HEK293 (cell line): ENCODE measurements around the gene PPP3CA.

Source experiments
- CTCF ChIA-PET: fragments of 350-600 bp; formaldehyde crosslinking; extraction: SDS; loops from one replicate; lab custom pipeline; 2021; ENCODE audit warnings: antibody characterized with exemption; lab: Yijun Ruan, JAX
- POLR2A ChIA-PET: fragments of 300-600 bp; formaldehyde crosslinking; extraction: SDS; loops from one replicate; lab custom pipeline; 2020; ENCODE audit warnings: antibody characterized with exemption, inconsistent platforms; lab: Yijun Ruan, JAX
- H3K27ac ChIP-seq: fragments of 200-500 bp; sonication (Bioruptor generic); 2 replicates; pipeline ENCODE4 v1.5.1; 2014; ENCODE audit warnings: low read depth, low read length, control low read depth, inconsistent platforms; ENCODE audit errors: extremely low read depth
- H3K36me3 ChIP-seq, 2 experiments: fragments of 200-500 bp in 1 of 2; sonication (Bioruptor generic) in 1 of 2; 1 replicate in 1 of 2; 2 replicates in 1 of 2; pipeline ENCODE4 v1.5.1; 2014 to 2017; ENCODE audit warnings: inconsistent platforms in 2 of 2, low read length in 2 of 2; ENCODE audit not compliant: control insufficient read depth in 2 of 2, insufficient read depth in 1 of 2
- H3K4me1 ChIP-seq: fragments of 200-500 bp; sonication (Bioruptor generic); 2 replicates; pipeline ENCODE4 v1.5.1; 2014; ENCODE audit warnings: mild to moderate bottlenecking, low read length, inconsistent platforms; ENCODE audit not compliant: control insufficient read depth, insufficient read depth
- H3K4me3 ChIP-seq: 2 replicates; pipeline ENCODE4 v1.5.1; 2011; ENCODE audit warnings: low read depth, mild to moderate bottlenecking, control low read depth, low read length, moderate library complexity
- H3K9me3 ChIP-seq: fragments of 200-500 bp; sonication (Bioruptor generic); 2 replicates; pipeline ENCODE4 v1.5.1; 2014; ENCODE audit warnings: low read depth, low read length, inconsistent platforms; ENCODE audit not compliant: control insufficient read depth, insufficient read depth
- GLIS1 ChIP-seq: fragments of 450-650 bp; formaldehyde crosslinking; IDR thresholded peaks from 2 replicates; pipeline ENCODE4 v1.5.1; 2016; ENCODE audit warnings: missing biosample characterization, missing genetic modification characterization
- HOXD13 ChIP-seq: sonication (generic); formaldehyde crosslinking; IDR thresholded peaks from 2 replicates; pipeline ENCODE4 v1.8.0; 2022; ENCODE audit warnings: missing genetic modification reagents, borderline replicate concordance
- KLF10 ChIP-seq: fragments of 450-650 bp; IDR thresholded peaks from 2 replicates; pipeline ENCODE4 v1.5.1; 2018; ENCODE audit warnings: missing biosample characterization, mild to moderate bottlenecking, missing genetic modification characterization
- KLF7 ChIP-seq: fragments of 450-650 bp; formaldehyde crosslinking; IDR thresholded peaks from 2 replicates; pipeline ENCODE4 v1.5.1; 2016; ENCODE audit warnings: missing biosample characterization, missing genetic modification characterization, borderline replicate concordance
- PRDM6 ChIP-seq: fragments of 450-650 bp; formaldehyde crosslinking; IDR thresholded peaks from 2 replicates; pipeline ENCODE4 v1.5.1; 2017; ENCODE audit warnings: missing biosample characterization, missing genetic modification characterization
- ZBTB48 ChIP-seq: fragments of 450-650 bp; formaldehyde crosslinking; IDR thresholded peaks from 2 replicates; pipeline ENCODE4 v1.5.1; 2016; ENCODE audit warnings: missing biosample characterization, missing genetic modification characterization
- ZBTB49 ChIP-seq: fragments of 450-650 bp; formaldehyde crosslinking; IDR thresholded peaks from 2 replicates; pipeline ENCODE4 v1.5.1; 2016; ENCODE audit warnings: missing biosample characterization, missing genetic modification characterization, low read depth
- ZNF133 ChIP-seq: fragments of 450-650 bp; formaldehyde crosslinking; IDR thresholded peaks from 2 replicates; pipeline ENCODE4 v1.5.1; 2016; ENCODE audit warnings: missing biosample characterization, missing genetic modification characterization
- ZNF157 ChIP-seq: fragments of 450-650 bp; formaldehyde crosslinking; IDR thresholded peaks from 2 replicates; pipeline ENCODE4 v1.5.1; 2016; ENCODE audit warnings: missing biosample characterization, missing genetic modification characterization
- ZNF184 ChIP-seq: fragments of 450-650 bp; IDR thresholded peaks from 2 replicates; pipeline ENCODE4 v1.5.1; 2018; ENCODE audit warnings: missing biosample characterization, mild to moderate bottlenecking, missing genetic modification characterization
- ZNF24 ChIP-seq: fragments of 450-650 bp; formaldehyde crosslinking; IDR thresholded peaks from 2 replicates; pipeline ENCODE4 v1.5.1; 2016; ENCODE audit warnings: missing biosample characterization, missing genetic modification characterization
- ZNF324 ChIP-seq: fragments of 450-650 bp; formaldehyde crosslinking; IDR thresholded peaks from 2 replicates; pipeline ENCODE4 v1.5.1; 2016; ENCODE audit warnings: missing biosample characterization, missing genetic modification characterization
- ZNF398 ChIP-seq: fragments of 450-650 bp; formaldehyde crosslinking; IDR thresholded peaks from 2 replicates; pipeline ENCODE4 v1.5.1; 2017; ENCODE audit warnings: missing biosample characterization, missing genetic modification characterization
- ZNF404 ChIP-seq: fragments of 450-650 bp; formaldehyde crosslinking; IDR thresholded peaks from 2 replicates; pipeline ENCODE4 v1.5.1; 2017; ENCODE audit warnings: missing biosample characterization, missing genetic modification characterization
- ZNF416 ChIP-seq: fragments of 450-650 bp; formaldehyde crosslinking; IDR thresholded peaks from 2 replicates; pipeline ENCODE4 v1.5.1; 2016; ENCODE audit warnings: missing biosample characterization, missing genetic modification characterization
- ZNF514 ChIP-seq: fragments of 450-650 bp; formaldehyde crosslinking; IDR thresholded peaks from 2 replicates; pipeline ENCODE4 v1.5.1; 2016; ENCODE audit warnings: missing biosample characterization, missing genetic modification characterization
- ZNF530 ChIP-seq: fragments of 450-650 bp; formaldehyde crosslinking; IDR thresholded peaks from 2 replicates; pipeline ENCODE4 v1.5.1; 2016; ENCODE audit warnings: low read depth, missing biosample characterization, missing genetic modification characterization
- ZNF555 ChIP-seq: fragments of 450-650 bp; formaldehyde crosslinking; conservative IDR thresholded peaks from 2 replicates; pipeline ENCODE4 v1.5.1; 2017; ENCODE audit warnings: missing biosample characterization, mild to moderate bottlenecking, missing genetic modification characterization, inconsistent platforms
- ZNF580 ChIP-seq: fragments of 450-650 bp; formaldehyde crosslinking; IDR thresholded peaks from 2 replicates; pipeline ENCODE4 v1.5.1; 2016; ENCODE audit warnings: missing biosample characterization, missing genetic modification characterization
- ZNF768 ChIP-seq: fragments of 450-650 bp; formaldehyde crosslinking; IDR thresholded peaks from 2 replicates; pipeline ENCODE4 v1.5.1; 2018; ENCODE audit warnings: missing biosample characterization, mild to moderate bottlenecking, missing genetic modification characterization
- ZNF843 ChIP-seq: fragments of 450-650 bp; formaldehyde crosslinking; IDR thresholded peaks from 2 replicates; pipeline ENCODE4 v1.5.1; 2016; ENCODE audit warnings: missing biosample characterization, missing genetic modification characterization
- TF ChIP-seq, protein P1 (sequence below): fragments of 450-650 bp; formaldehyde crosslinking; IDR thresholded peaks from 2 replicates; pipeline ENCODE4 v1.5.1; 2016; ENCODE audit warnings: missing biosample characterization, missing genetic modification characterization

Gene PPP3CA

DNA sequence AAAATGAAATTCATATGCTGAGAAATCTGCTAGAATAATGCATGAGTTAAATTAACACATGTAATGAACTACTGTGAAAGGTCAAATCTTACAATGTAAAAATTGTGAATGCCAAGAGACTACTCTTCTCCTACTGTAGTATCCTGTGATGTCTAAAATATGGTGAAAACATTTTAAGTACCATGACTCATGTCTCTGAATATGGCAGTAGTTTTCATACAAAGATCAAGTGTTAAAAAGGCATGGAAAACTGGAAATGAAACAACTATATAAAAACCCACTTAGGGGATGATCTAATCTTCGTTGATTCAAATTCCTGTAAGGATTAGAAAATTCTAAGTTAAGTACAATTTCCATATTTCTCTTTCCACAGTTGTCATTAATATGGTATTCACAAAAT is 221.3 kb downstream of the PPP3CA start:
- Histone ChIP-seq H3K9me3 (no peaks in the 10 kb centered on the region), H3K27ac (no peak overlapping the region), H3K4me3 (no peak overlapping the region), H3K36me3 (no peaks in the 10 kb centered on the region), H3K4me1 (no peaks in the 10 kb centered on the region)
- no peak for TF ChIP-seq ZNF555 (tag by site-specific recombination)
- peak; percentile 32; the same call in 1 of the 2 replicates for TF ChIP-seq PRDM6 (tag by site-specific recombination)
- ChIA-PET POLR2A (no interaction called here), CTCF (no interaction called here)

DNA sequence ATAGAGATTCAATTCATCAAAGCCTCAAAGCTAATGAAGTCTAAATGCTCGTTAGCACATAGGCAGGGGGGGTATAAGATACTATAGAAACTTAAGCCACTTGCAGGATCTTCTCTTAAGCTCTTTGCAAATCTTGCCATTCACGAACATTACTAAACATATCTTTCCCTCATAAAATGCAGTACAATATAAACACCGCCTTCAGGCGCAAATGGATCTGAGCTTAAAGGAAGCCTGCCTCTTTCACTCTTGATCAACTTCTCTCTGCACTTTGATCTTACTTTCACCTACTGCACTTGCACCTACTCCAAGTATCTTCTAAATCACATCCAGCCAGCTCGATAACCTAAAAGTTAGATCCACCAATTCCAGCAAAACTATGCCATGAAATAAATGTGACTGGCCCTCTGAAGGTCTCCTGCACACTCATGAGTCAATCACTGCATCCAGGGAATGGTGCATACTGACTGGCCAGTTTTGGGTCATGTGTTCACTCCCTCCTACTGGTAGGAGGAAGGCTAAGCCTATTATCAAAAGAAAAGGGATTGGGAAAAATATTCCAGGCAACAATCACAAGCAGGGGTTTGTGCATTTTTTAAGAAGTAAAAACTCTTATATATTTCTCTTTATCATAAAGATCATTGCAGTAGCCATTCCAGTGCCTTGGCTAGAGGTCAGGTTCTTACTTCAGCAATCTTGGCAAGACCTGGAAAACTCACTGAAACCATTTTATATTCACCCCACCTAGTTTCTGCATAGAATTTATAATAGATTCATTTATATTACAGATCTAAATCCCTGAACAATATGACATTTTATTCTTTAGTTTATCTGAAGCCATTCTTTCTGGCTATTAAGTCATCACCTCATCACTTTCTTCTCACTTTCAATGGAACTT is 222.0 kb downstream of the PPP3CA start:
- no peak overlapping the region for H3K27ac ChIP-seq
- TF ChIP-seq KLF10 (no peak), ZNF24 (tag by site-specific recombination) (no peak), ZNF530 (tag by site-specific recombination) (no peak), ZNF416 (no peak), HOXD13 (no peak), ZNF398 (tag by site-specific recombination) (no peak), KLF7 (tag by site-specific recombination) (no peak), ZNF157 (tag by site-specific recombination) (no peak), ZNF843 (tag by site-specific recombination) (no peak), ZNF514 (no peak), ZNF768 (tag by site-specific recombination) (no peak), ZNF404 (no peak), ZBTB48 (tag by site-specific recombination) (no peak), ZNF184 (no peak), GLIS1 (no peak), ZNF324 (tag by site-specific recombination) (no peak), ZBTB49 (no peak), ZNF133 (tag by site-specific recombination) (no peak), ZNF580 (no peak)
- TF ChIP-seq, protein P1, sequence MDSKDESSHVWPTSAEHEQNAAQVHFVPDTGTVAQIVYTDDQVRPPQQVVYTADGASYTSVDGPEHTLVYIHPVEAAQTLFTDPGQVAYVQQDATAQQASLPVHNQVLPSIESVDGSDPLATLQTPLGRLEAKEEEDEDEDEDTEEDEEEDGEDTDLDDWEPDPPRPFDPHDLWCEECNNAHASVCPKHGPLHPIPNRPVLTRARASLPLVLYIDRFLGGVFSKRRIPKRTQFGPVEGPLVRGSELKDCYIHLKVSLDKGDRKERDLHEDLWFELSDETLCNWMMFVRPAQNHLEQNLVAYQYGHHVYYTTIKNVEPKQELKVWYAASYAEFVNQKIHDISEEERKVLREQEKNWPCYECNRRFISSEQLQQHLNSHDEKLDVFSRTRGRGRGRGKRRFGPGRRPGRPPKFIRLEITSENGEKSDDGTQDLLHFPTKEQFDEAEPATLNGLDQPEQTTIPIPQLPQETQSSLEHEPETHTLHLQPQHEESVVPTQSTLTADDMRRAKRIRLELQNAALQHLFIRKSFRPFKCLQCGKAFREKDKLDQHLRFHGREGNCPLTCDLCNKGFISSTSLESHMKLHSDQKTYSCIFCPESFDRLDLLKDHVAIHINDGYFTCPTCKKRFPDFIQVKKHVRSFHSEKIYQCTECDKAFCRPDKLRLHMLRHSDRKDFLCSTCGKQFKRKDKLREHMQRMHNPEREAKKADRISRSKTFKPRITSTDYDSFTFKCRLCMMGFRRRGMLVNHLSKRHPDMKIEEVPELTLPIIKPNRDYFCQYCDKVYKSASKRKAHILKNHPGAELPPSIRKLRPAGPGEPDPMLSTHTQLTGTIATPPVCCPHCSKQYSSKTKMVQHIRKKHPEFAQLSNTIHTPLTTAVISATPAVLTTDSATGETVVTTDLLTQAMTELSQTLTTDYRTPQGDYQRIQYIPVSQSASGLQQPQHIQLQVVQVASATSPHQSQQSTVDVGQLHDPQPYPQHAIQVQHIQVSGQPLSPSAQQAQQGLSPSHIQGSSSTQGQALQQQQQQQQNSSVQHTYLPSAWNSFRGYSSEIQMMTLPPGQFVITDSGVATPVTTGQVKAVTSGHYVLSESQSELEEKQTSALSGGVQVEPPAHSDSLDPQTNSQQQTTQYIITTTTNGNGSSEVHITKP (tag by site-specific recombination) = no peak
- TF ChIP-seq, all 188 proteins: peak for 0
- no peak overlapping the region for H3K4me3 ChIP-seq
- POLR2A ChIA-PET = no interaction called here
- CTCF ChIA-PET = interaction anchor here (0.6 to 0.7 kb wide), 2 partner anchors 271 to 667 kb away, joined by 3 read pairs; no protein-coding TSS in a partner anchor
- no peaks in the 10 kb centered on the region for H3K9me3 ChIP-seq
- no peaks in the 10 kb centered on the region for H3K36me3 ChIP-seq
- no peaks in the 10 kb centered on the region for H3K4me1 ChIP-seq
